ENCODE measurements around the gene WDR37.

Gene WDR37

GRCh38 chr10:1163204-1163660, 107.0 kb downstream of the WDR37 start:
- H3K4me3 ChIP-seq (ENCODE audit: low read depth, low read length, poor library complexity, severe bottlenecking), result no peak overlapping the region
- no peak overlapping the region for H3K27ac ChIP-seq (ENCODE audit: low read depth, low read length, poor library complexity, severe bottlenecking)
- peaks cover 13% of the 10 kb centered on the region; the same call in 1 of the 2 replicates for H3K27me3 ChIP-seq (ENCODE audit: insufficient read depth, low read length)
- H3F3A ChIP-seq (ENCODE audit: insufficient read depth, low read length), result no peaks in the 10 kb centered on the region
- no peaks in the 10 kb centered on the region for H3K79me2 ChIP-seq (ENCODE audit: insufficient read depth, low read length)
- no peaks in the 10 kb centered on the region for H3K4me1 ChIP-seq (ENCODE audit: insufficient read depth, low read length, severe bottlenecking)
- no peaks in the 10 kb centered on the region for H3K9me2 ChIP-seq (ENCODE audit: low read depth, low read length)
- H2AFZ ChIP-seq (ENCODE audit: low read length), result no peak overlapping the region
- no peak overlapping the region for H3K4me2 ChIP-seq (ENCODE audit: low read length)
- H3K9me3 ChIP-seq (ENCODE audit: low read length), result no peaks in the 10 kb centered on the region
- no peaks in the 10 kb centered on the region for H4K20me1 ChIP-seq (ENCODE audit: insufficient read depth, low read length)
- H3K36me3 ChIP-seq (ENCODE audit: insufficient read depth, low read length), result no peaks in the 10 kb centered on the region
- H3K9ac ChIP-seq (ENCODE audit: low read length), result no peak overlapping the region
- TF ChIP-seq CTCF (IDR thresholded peaks at IDR 0.05; ENCODE audit: low read length), result no peak
- TF ChIP-seq EZH2 (IDR thresholded peaks at IDR 0.05; ENCODE audit: borderline replicate concordance, low read length), result no peak

- no peak overlapping the region for H2AFZ ChIP-seq (ENCODE audit: low read length)
- H3K9ac ChIP-seq (ENCODE audit: low read length), result no peak overlapping the region
- peaks cover 13% of the 10 kb centered on the region; the same call in 1 of the 2 replicates for H3K27me3 ChIP-seq (ENCODE audit: insufficient read depth, low read length)
- TF ChIP-seq CTCF (IDR thresholded peaks at IDR 0.05; ENCODE audit: low read length) (no peak), EZH2 (IDR thresholded peaks at IDR 0.05; ENCODE audit: borderline replicate concordance, low read length) (no peak)
- H3K4me2 ChIP-seq (ENCODE audit: low read length), result no peak overlapping the region
- H3K27ac ChIP-seq (ENCODE audit: low read depth, low read length, poor library complexity, severe bottlenecking), result no peak overlapping the region
- no peaks in the 10 kb centered on the region for H3F3A ChIP-seq (ENCODE audit: insufficient read depth, low read length)
- no peaks in the 10 kb centered on the region for H3K9me2 ChIP-seq (ENCODE audit: low read depth, low read length)
- no peaks in the 10 kb centered on the region for H3K36me3 ChIP-seq (ENCODE audit: insufficient read depth, low read length)
- no peak overlapping the region for H3K4me3 ChIP-seq (ENCODE audit: low read depth, low read length, poor library complexity, severe bottlenecking)
- no peaks in the 10 kb centered on the region for H4K20me1 ChIP-seq (ENCODE audit: insufficient read depth, low read length)
- H3K9me3 ChIP-seq (ENCODE audit: low read length), result no peaks in the 10 kb centered on the region
- H3K79me2 ChIP-seq (ENCODE audit: insufficient read depth, low read length), result no peaks in the 10 kb centered on the region
- H3K4me1 ChIP-seq (ENCODE audit: insufficient read depth, low read length, severe bottlenecking), result no peaks in the 10 kb centered on the region
Measured at GRCh38 chr10:1163831-1164230, 107.6 kb downstream of the WDR37 start.

GRCh38 chr10:1166101-1166827, 110.1 kb downstream of the WDR37 start:
- no peak overlapping the region for H3K27ac ChIP-seq (ENCODE audit: low read depth, low read length, poor library complexity, severe bottlenecking)
- no peak overlapping the region for H2AFZ ChIP-seq (ENCODE audit: low read length)
- H4K20me1 ChIP-seq (ENCODE audit: insufficient read depth, low read length), result no peaks in the 10 kb centered on the region
- TF ChIP-seq CTCF (IDR thresholded peaks at IDR 0.05; ENCODE audit: low read length), result no peak
- TF ChIP-seq EZH2 (IDR thresholded peaks at IDR 0.05; ENCODE audit: borderline replicate concordance, low read length), result no peak
- H3K27me3 ChIP-seq (ENCODE audit: insufficient read depth, low read length), result peaks cover 7% of the 10 kb centered on the region; the same call in 1 of the 2 replicates
- no peaks in the 10 kb centered on the region for H3K9me2 ChIP-seq (ENCODE audit: low read depth, low read length)
- no peaks in the 10 kb centered on the region for H3K79me2 ChIP-seq (ENCODE audit: insufficient read depth, low read length)
- no peaks in the 10 kb centered on the region for H3K36me3 ChIP-seq (ENCODE audit: insufficient read depth, low read length)
- H3F3A ChIP-seq (ENCODE audit: insufficient read depth, low read length), result no peaks in the 10 kb centered on the region
- no peak overlapping the region for H3K9ac ChIP-seq (ENCODE audit: low read length)
- no peak overlapping the region for H3K4me3 ChIP-seq (ENCODE audit: low read depth, low read length, poor library complexity, severe bottlenecking)
- H3K4me1 ChIP-seq (ENCODE audit: insufficient read depth, low read length, severe bottlenecking), result no peaks in the 10 kb centered on the region
- no peak overlapping the region for H3K4me2 ChIP-seq (ENCODE audit: low read length)
- H3K9me3 ChIP-seq (ENCODE audit: low read length), result no peaks in the 10 kb centered on the region

Measured in OCI-LY1 (cell line).